ENCODE measurements around the gene RRM1. TPM values are rescaled to one million over a fixed set of nuclear protein-coding genes. Genes with fewer than 3 reads are reported as not detected.

The RRM1 gene
- total RNA-seq, 1 experiment from 2014 or later = 88.8 TPM

GRCh38 chr11:4140067-4140636, 45.6 kb downstream of the RRM1 start:
- DNase-seq (ENCODE audit: low spot score) = no peak
- H3K27ac Mint-ChIP-seq = no peak overlapping the region
- peaks cover 56% of the 10 kb centered on the region for H3K36me3 Mint-ChIP-seq
- H3K9me3 Mint-ChIP-seq = peaks cover 37% of the 10 kb centered on the region
- no peaks in the 10 kb centered on the region for H3K4me1 Mint-ChIP-seq
- ATAC-seq = no peak
- CTCF ChIA-PET = no interaction called here
- H3K27me3 Mint-ChIP-seq (ENCODE audit: low read depth) = no peaks in the 10 kb centered on the region
- POLR2A ChIA-PET = no interaction called here
- H3K4me3 Mint-ChIP-seq = no peak overlapping the region
- TF ChIP-seq FOXP4 (CRISPR knock-in tag; IDR thresholded peaks at IDR 0.05) (no peak), EMX1 (CRISPR knock-in tag; IDR thresholded peaks at IDR 0.05) (no peak), CREM (CRISPR knock-in tag; IDR thresholded peaks at IDR 0.05) (no peak), HMGA2 (CRISPR knock-in tag; IDR thresholded peaks at IDR 0.05) (no peak), ZNF219 (CRISPR knock-in tag; IDR thresholded peaks at IDR 0.05; ENCODE audit: borderline replicate concordance) (no peak)

DNA sequence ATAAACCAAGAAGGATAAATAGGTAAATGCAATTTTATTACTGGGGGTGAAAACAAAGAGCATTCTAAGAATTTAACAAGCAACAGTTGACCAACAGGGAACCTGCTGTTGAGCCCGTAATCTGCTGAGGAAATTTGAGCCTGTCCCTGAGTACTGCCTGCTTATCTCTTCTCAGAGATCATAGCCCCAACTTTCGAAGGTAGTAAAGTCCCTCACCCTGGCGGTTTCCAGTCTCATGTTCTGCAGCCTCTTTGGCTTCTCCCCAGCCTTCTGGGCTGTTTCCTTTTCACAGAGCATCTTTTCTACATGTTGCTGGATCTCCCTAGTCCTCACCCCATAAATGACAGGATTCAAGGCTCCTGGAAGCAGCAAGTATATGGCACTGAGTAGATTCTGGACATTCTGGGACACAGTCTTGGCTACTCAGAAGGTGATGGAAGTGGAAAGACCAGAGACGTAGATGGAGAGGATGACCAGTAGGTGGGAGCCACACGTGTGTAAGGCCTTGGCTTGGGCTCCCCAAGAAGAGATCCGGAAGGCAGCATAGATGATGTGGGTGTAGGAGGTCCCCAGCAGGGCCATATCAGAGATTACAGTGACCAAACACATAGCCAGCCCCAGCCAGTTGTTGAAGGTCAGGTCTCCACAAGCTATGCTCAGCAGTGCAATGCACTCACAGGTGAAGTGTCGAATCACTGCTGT, 51.6 kb downstream of the RRM1 start:
- no peak overlapping the region for H3K4me3 Mint-ChIP-seq
- H3K27ac Mint-ChIP-seq = no peak overlapping the region
- ATAC-seq (no peak), DNase-seq (ENCODE audit: low spot score) (no peak)
- ChIA-PET CTCF (no interaction called here), POLR2A (no interaction called here)
- no peaks in the 10 kb centered on the region for H3K27me3 Mint-ChIP-seq (ENCODE audit: low read depth)
- H3K4me1 Mint-ChIP-seq = no peaks in the 10 kb centered on the region
- H3K36me3 Mint-ChIP-seq = peaks cover 9% of the 10 kb centered on the region
- peaks cover 7% of the 10 kb centered on the region for H3K9me3 Mint-ChIP-seq
- TF ChIP-seq, protein P1, sequence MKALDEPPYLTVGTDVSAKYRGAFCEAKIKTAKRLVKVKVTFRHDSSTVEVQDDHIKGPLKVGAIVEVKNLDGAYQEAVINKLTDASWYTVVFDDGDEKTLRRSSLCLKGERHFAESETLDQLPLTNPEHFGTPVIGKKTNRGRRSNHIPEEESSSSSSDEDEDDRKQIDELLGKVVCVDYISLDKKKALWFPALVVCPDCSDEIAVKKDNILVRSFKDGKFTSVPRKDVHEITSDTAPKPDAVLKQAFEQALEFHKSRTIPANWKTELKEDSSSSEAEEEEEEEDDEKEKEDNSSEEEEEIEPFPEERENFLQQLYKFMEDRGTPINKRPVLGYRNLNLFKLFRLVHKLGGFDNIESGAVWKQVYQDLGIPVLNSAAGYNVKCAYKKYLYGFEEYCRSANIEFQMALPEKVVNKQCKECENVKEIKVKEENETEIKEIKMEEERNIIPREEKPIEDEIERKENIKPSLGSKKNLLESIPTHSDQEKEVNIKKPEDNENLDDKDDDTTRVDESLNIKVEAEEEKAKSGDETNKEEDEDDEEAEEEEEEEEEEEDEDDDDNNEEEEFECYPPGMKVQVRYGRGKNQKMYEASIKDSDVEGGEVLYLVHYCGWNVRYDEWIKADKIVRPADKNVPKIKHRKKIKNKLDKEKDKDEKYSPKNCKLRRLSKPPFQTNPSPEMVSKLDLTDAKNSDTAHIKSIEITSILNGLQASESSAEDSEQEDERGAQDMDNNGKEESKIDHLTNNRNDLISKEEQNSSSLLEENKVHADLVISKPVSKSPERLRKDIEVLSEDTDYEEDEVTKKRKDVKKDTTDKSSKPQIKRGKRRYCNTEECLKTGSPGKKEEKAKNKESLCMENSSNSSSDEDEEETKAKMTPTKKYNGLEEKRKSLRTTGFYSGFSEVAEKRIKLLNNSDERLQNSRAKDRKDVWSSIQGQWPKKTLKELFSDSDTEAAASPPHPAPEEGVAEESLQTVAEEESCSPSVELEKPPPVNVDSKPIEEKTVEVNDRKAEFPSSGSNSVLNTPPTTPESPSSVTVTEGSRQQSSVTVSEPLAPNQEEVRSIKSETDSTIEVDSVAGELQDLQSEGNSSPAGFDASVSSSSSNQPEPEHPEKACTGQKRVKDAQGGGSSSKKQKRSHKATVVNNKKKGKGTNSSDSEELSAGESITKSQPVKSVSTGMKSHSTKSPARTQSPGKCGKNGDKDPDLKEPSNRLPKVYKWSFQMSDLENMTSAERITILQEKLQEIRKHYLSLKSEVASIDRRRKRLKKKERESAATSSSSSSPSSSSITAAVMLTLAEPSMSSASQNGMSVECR (CRISPR knock-in tag; IDR thresholded peaks at IDR 0.05; ENCODE audit: borderline replicate concordance) = no peak
- no peak for TF ChIP-seq NR2C2 (CRISPR knock-in tag; IDR thresholded peaks at IDR 0.05)
- TF ChIP-seq EMX1 (CRISPR knock-in tag; IDR thresholded peaks at IDR 0.05) = no peak
- no peak for TF ChIP-seq GRHL2 (CRISPR knock-in tag; IDR thresholded peaks at IDR 0.05; ENCODE audit: insufficient replicate concordance, severe bottlenecking)
- TF ChIP-seq USF2 (CRISPR knock-in tag; IDR thresholded peaks at IDR 0.05) = no peak
- no peak for TF ChIP-seq SMAD3 (CRISPR knock-in tag; IDR thresholded peaks at IDR 0.05; ENCODE audit: borderline replicate concordance)
- TF ChIP-seq, protein P2, sequence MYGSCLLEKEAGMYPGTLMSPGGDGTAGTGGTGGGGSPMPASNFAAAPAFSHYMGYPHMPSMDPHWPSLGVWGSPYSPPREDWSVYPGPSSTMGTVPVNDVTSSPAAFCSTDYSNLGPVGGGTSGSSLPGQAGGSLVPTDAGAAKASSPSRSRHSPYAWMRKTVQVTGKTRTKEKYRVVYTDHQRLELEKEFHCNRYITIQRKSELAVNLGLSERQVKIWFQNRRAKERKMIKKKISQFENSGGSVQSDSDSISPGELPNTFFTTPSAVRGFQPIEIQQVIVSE (CRISPR knock-in tag; IDR thresholded peaks at IDR 0.05; ENCODE audit: borderline replicate concordance) = no peak
- TF ChIP-seq, protein P3, sequence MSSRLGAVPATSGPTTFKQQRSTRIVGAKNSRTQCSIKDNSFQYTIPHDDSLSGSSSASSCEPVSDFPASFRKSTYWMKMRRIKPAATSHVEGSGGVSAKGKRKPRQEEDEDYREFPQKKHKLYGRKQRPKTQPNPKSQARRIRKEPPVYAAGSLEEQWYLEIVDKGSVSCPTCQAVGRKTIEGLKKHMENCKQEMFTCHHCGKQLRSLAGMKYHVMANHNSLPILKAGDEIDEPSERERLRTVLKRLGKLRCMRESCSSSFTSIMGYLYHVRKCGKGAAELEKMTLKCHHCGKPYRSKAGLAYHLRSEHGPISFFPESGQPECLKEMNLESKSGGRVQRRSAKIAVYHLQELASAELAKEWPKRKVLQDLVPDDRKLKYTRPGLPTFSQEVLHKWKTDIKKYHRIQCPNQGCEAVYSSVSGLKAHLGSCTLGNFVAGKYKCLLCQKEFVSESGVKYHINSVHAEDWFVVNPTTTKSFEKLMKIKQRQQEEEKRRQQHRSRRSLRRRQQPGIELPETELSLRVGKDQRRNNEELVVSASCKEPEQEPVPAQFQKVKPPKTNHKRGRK (CRISPR knock-in tag; IDR thresholded peaks at IDR 0.05; ENCODE audit: borderline replicate concordance) = no peak
- no peak for TF ChIP-seq KAT7 (CRISPR knock-in tag; IDR thresholded peaks at IDR 0.05; ENCODE audit: borderline replicate concordance)
- no peak for TF ChIP-seq TCF7 (CRISPR knock-in tag; IDR thresholded peaks at IDR 0.05; ENCODE audit: low read depth)
- no peak for TF ChIP-seq ZMAT4 (CRISPR knock-in tag; IDR thresholded peaks at IDR 0.05)
- no peak for TF ChIP-seq IRF1 (CRISPR knock-in tag; IDR thresholded peaks at IDR 0.05)
- TF ChIP-seq ZNF281 (CRISPR knock-in tag; IDR thresholded peaks at IDR 0.05) = no peak
- no peak for TF ChIP-seq ZNF263 (CRISPR knock-in tag; IDR thresholded peaks at IDR 0.05; ENCODE audit: low read depth)

All from WTC11 (cell line).